CD4-positive, alpha-beta T cell treated with Interleukin-17A for 4 hours (primary cell): ENCODE measurements around the gene STX18.
"Not testable (repeated sequence)": the region's sequence is repeated elsewhere in the genome, so short reads cannot be mapped to it uniquely, and the experiment has no call there.

Source experiments
- DNase-seq: peaks from one replicate; pipeline ENCODE4 v3.0.0-alpha.2; 2020; ENCODE audit warnings: mixed read lengths

The STX18 gene

DNA sequence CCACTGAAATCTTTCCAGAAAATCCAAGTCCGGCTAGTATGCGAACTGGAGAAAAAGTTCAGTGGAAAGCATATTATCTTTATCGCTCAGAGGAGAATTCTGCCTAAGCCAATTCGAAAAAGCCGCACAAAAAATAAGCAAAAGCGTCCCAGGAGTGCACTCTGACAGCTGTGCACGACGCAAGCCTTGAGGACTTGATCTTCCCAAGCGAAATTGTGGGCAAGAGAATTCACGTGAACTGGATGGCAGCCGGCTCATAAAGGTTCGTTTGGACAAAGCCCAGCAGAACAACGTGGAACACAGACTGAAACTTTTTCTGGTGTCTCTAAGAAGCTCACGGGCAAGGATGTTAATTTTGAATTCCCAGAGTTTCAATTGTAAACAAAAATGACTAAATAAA lies 34.4 kb downstream of the STX18 start:
- DNase-seq = no peak

DNA sequence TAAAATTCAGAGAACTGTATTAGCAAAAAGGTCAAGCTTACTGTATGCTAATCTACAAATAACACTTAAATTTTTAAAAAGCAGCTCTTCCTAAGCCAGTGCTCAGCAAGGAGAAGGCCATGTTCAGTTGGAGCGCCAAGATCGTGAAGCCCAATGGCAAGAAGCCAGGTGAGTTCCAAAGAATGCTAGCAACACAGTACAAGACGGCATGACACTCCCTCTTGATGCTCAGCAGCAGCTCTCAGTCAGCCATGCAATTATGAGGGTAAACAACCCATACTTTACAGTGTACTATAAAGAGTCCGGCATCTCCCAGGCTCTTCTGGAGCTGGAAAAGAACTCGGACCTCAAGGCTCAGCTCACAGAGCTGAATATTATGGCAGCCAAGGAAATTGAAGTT lies 34.9 kb downstream of the STX18 start:
- no peak for DNase-seq

GRCh38 chr4:4505211-4505610 lies 36.6 kb downstream of the STX18 start:
- not testable (repeated sequence) for DNase-seq

DNA sequence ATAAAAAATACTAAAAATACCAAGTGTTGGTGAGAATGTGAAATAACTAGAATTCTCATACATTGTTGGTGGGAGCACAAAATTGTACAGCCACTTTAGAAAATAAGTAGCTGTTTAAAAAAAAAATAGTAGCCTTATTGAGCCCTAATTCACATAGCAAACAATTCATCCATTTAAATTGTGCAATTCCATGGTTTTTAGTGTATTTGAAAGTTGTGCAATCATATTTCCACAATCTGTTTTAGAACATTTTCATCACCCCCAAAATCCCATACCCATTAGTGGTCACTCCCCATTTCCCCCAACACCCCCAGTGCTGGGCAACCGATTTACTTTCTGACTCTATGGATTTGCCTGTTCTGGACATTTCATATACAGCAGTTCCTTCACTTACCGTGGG lies 37.1 kb downstream of the STX18 start:
- DNase-seq = no peak

- peak; percentile 33 for DNase-seq
Observed at GRCh38 chr4:4502694-4503311, 39.0 kb downstream of the STX18 start.

DNA sequence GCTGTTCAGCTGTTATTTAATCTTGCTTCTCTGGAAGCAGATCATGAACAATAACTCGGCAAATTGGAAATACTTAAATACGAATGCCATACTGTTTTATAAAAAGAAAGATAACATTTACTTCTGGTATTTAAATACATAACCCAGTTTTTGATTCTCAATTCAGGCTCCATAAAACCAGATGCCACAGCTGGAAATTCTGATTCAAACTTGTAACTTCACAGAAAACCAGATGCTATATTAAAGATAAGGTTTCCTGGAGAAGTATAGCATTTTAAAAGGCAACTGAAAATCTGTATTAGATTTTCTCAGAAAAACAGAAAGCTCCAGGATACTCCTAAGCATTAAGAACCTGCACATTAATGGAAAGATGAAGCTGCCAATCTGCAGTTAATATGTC lies 40.2 kb downstream of the STX18 start:
- DNase-seq = no peak

GRCh38 chr4:4499438-4500123 lies 42.3 kb downstream of the STX18 start:
- DNase-seq = no peak

- DNase-seq = no peak
Observed at GRCh38 chr4:4496592-4497372, 45.1 kb downstream of the STX18 start.

DNA sequence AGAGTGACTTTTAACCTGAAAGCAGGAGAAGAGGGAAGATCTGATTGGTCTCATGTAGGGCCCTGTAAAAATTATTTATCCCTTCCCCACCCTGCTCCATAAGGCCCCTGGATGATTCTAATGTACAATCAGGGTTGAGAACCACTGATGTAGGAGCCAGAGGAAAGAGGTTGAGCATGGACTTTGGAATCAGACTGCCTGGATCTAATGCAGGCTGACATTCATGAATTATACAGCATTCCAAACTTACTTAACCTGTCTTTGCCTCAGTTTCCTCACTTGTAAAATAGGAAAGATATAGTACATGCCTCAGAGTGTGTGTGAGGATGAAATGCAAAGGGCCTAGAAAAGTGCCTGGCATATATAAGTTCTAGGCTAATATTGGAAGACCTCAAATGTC lies 47.0 kb downstream of the STX18 start:
- DNase-seq = no peak

GRCh38 chr4:4492161-4492847 lies 49.5 kb downstream of the STX18 start:
- no peak for DNase-seq

GRCh38 chr4:4491396-4491893 lies 50.4 kb downstream of the STX18 start:
- DNase-seq = no peak

DNA sequence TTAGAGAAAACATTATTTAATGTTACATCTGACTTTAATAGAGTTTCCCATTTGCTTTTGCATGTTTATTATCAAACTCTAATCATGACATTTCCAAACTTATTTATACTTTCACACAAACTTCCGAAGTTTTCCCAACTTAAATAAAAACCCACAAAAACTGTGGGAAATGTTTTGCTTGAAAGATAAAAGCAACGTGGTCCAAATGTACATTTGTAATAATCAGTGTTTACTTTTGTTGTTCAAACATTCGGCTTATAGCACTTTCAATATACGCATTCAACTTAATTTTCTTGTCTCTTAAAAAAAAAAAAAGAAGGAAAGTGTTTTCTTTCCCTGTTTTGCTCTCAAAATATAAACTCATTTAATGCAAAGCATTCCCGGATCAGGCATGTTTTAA lies 51.0 kb downstream of the STX18 start:
- no peak for DNase-seq

DNA sequence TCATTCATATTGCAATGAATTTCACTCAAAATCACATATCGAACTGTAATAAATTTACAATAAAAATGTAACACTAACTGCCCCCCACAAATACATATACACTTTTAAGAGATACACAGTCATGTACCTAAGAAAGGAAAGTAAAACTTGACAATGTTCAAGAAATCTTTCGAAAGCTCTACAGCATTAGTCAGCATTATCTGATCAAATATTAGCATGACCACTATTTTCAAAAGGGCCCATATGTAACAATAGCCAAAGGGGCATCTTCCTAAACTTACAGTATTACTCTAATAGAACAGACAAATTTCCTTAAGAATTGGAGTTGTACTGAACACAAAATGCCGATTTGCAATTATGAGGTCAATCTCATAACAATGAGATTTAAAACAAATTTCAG lies 51.8 kb downstream of the STX18 start:
- DNase-seq = no peak

- DNase-seq = peak; percentile 75
Observed at GRCh38 chr4:4488405-4489404, 53.1 kb downstream of the STX18 start.

DNA sequence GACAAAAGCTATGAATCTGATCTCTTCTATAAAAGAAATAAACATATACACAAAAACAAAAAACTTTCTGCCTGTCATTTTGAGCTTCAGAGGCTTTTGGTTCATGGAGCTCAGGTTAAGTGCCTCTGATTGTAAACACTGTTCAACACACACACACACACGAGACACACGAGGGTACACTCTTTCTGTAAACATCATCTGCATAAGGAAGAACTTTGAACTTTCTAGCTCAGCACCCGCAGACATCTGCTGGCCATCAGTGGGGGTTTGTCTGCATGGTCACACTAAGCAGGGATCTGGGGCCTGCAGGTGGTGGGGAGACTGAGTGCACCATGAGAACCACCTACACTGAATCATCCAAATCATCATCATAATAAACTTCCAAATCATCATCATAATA lies 54.9 kb downstream of the STX18 start:
- DNase-seq = no peak

DNA sequence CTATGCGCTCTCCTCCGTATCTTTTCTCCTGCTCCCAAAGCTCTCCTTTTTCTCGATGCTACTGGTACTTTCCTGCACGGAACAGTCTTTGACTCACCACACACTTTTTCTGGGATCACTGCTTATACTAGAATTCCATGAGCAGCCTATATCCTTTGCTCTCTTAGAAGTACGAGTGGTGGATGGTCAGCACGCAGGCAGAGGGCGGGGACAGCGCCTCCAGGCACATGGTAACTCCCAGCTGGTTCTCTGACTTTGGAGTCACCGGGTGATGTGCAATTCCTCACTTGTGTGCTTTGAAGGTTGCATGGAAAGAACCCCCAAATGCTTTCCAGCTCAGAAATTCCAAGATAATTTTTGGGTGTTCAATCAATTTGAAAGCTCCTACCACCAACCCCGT lies 56.0 kb downstream of the STX18 start:
- DNase-seq = no peak

- DNase-seq = no peak
Observed at GRCh38 chr4:4481399-4481994, 60.4 kb downstream of the STX18 start.

- DNase-seq = no peak
Observed at GRCh38 chr4:4480685-4481398, 61.0 kb downstream of the STX18 start.

GRCh38 chr4:4480205-4480604 lies 61.6 kb downstream of the STX18 start:
- no peak for DNase-seq

GRCh38 chr4:4479366-4479765 lies 62.5 kb downstream of the STX18 start:
- DNase-seq = no peak

GRCh38 chr4:4477796-4478195 lies 64.1 kb downstream of the STX18 start:
- DNase-seq = no peak
